GM12891 (cell line): ENCODE measurements around the gene PILRA.
"Not testable (repeated sequence)": the region's sequence is repeated elsewhere in the genome, so short reads cannot be mapped to it uniquely, and the experiment has no call there.

Experiments used
- DNase-seq: peaks from one replicate; pipeline ENCODE4 v3.0.0; 2011; ENCODE audit warnings: low spot score; ENCODE audit not compliant: insufficient read length
- FAIRE-seq: peaks from 2 replicates; lab custom pipeline; 2011; peaks lifted over from hg19 to GRCh38; lab: Jason Lieb, UNC
- PAX5 ChIP-seq: IDR thresholded peaks from 2 replicates; pipeline ENCODE4 v1.6.1; 2011; ENCODE audit warnings: low read length, moderate library complexity, mild to moderate bottlenecking; ENCODE audit not compliant: insufficient read depth, severe bottlenecking
- POLR2A ChIP-seq: IDR thresholded peaks from 2 replicates; pipeline ENCODE4 v1.6.1; 2011; ENCODE audit warnings: low read depth, low read length, control low read depth
- POLR2AphosphoS5 ChIP-seq: IDR thresholded peaks from 2 replicates; pipeline ENCODE4 v1.6.1; 2011; ENCODE audit warnings: low read depth, low read length, control low read depth
- POU2F2 ChIP-seq: IDR thresholded peaks from 2 replicates; pipeline ENCODE4 v1.6.1; 2011; ENCODE audit warnings: low read depth, mild to moderate bottlenecking, control low read depth, low read length, moderate library complexity
- SPI1 ChIP-seq: IDR thresholded peaks from 2 replicates; pipeline ENCODE4 v1.6.1; 2011; ENCODE audit warnings: low read depth, low read length, control low read depth
- TAF1 ChIP-seq: IDR thresholded peaks from 2 replicates; pipeline ENCODE4 v1.6.1; 2011; ENCODE audit warnings: low read depth, low read length, control low read depth

Gene PILRA

GRCh38 chr7:100367676-100368613 is 5.3 kb upstream of the PILRA start:
- no peak for DNase-seq
- FAIRE-seq: peak; percentile 20
- TF ChIP-seq POU2F2: no peak
- no peak for TF ChIP-seq PAX5
- TF ChIP-seq TAF1: no peak
- TF ChIP-seq POLR2A: no peak
- TF ChIP-seq SPI1: no peak
- TF ChIP-seq POLR2AphosphoS5: no peak

- DNase-seq: peak; percentile 42
- TF ChIP-seq PAX5 (no peak), POLR2A (peak; percentile 47; the same call in 1 of the 2 replicates), POLR2AphosphoS5 (peak; percentile 71), POU2F2 (0 out of 2 replicates have a peak, but pooled peaks have one; percentile 15), SPI1 (peak; percentile 97), TAF1 (no peak)
- FAIRE-seq: peak; percentile 83
Observed at GRCh38 chr7:100369105-100369504, 4.2 kb upstream of the PILRA start.

- DNase-seq (no peak), FAIRE-seq (no peak)
- TF ChIP-seq POLR2A (no peak), POU2F2 (no peak), SPI1 (no peak), PAX5 (no peak), TAF1 (no peak), POLR2AphosphoS5 (no peak)
Observed at GRCh38 chr7:100370303-100370702, 3.0 kb upstream of the PILRA start.

- no peak for DNase-seq
- no peak for FAIRE-seq
- TF ChIP-seq POLR2A: no peak
- TF ChIP-seq PAX5: no peak
- no peak for TF ChIP-seq POLR2AphosphoS5
- no peak for TF ChIP-seq SPI1
- TF ChIP-seq POU2F2: no peak
- TF ChIP-seq TAF1: no peak
Observed at GRCh38 chr7:100370746-100371145, 2.5 kb upstream of the PILRA start.

GRCh38 chr7:100371561-100372171 is 1.6 kb upstream of the PILRA start:
- FAIRE-seq: no peak
- TF ChIP-seq PAX5: no peak
- TF ChIP-seq POLR2A: 0 out of 2 replicates have a peak, but pooled peaks have one; percentile 10
- DNase-seq: no peak

GRCh38 chr7:100372256-100372655 is 1.0 kb upstream of the PILRA start:
- no peak for TF ChIP-seq SPI1
- TF ChIP-seq PAX5: no peak
- TF ChIP-seq POLR2AphosphoS5: no peak
- TF ChIP-seq TAF1: no peak
- TF ChIP-seq POLR2A: no peak
- no peak for TF ChIP-seq POU2F2
- no peak for DNase-seq

GRCh38 chr7:100372694-100373093 is 593 bp upstream of the PILRA start:
- DNase-seq (no peak), FAIRE-seq (no peak)
- TF ChIP-seq POU2F2 (no peak), SPI1 (no peak), POLR2AphosphoS5 (no peak), TAF1 (no peak), POLR2A (no peak), PAX5 (no peak)

More at GRCh38 chr7:100372256-100372655, 1.0 kb upstream of the PILRA start:
- no peak for FAIRE-seq

- DNase-seq: not testable (repeated sequence)
Observed at GRCh38 chr7:100373870-100374598, 747 bp downstream of the PILRA start.

GRCh38 chr7:100374601-100375000 is 1.3 kb downstream of the PILRA start:
- no peak for FAIRE-seq
- DNase-seq: no peak
- TF ChIP-seq POLR2A: no peak
- TF ChIP-seq POLR2AphosphoS5: no peak
- TF ChIP-seq PAX5: no peak
- TF ChIP-seq TAF1: no peak
- TF ChIP-seq POU2F2: no peak
- TF ChIP-seq SPI1: no peak

More at GRCh38 chr7:100373870-100374598, 747 bp downstream of the PILRA start:
- peak; percentile 81 for FAIRE-seq
